Heart right ventricle (tissue), 16 donors: ENCODE measurements around the gene SIL1. TPM values are rescaled to one million over a fixed set of nuclear protein-coding genes. Genes with fewer than 3 reads are reported as not detected.

Source experiments
- ATAC-seq, 8 donors: fragments of 200-7000 bp; cut with Tn5 transposase; one replicate each; pipeline ENCODE4 v1.9.1; 2020; ENCODE audit warnings: mild to moderate bottlenecking in 8 of 8, moderate library complexity in 8 of 8, moderate number of reproducible peaks in 1 of 8
- DNase-seq, 2 donors: peaks; one replicate each; pipeline ENCODE4 v3.0.0-alpha.2; 2020
- H3K27ac ChIP-seq, 10 donors: fragments of 200-600 bp; sonication (generic) in 2 of 10; one replicate each; pipeline versions ENCODE4 v1.5.0 to v1.8.0; 2020 to 2022; ENCODE audit warnings: mild to moderate bottlenecking in 3 of 10
- H3K27me3 ChIP-seq, 7 donors: fragments of 200-600 bp; one replicate each; pipeline ENCODE4 v1.8.0; 2021 to 2022; ENCODE audit warnings: mild to moderate bottlenecking in 2 of 7
- H3K36me3 ChIP-seq, 9 donors: fragments of 200-600 bp; sonication (generic) in 1 of 9; one replicate each; pipeline versions ENCODE4 v1.5.0 to v1.8.0; 2020 to 2022; ENCODE audit warnings: mild to moderate bottlenecking in 2 of 9
- H3K4me1 ChIP-seq, 9 donors: fragments of 200-600 bp; sonication (generic) in 1 of 9; one replicate each; pipeline versions ENCODE4 v1.5.0 to v1.8.0; 2020 to 2022; ENCODE audit warnings: mild to moderate bottlenecking in 4 of 9
- H3K4me3 ChIP-seq, 10 donors: fragments of 200-600 bp; sonication (generic) in 2 of 10; one replicate each; pipeline versions ENCODE4 v1.5.0 to v1.8.0; 2020 to 2022; ENCODE audit warnings: mild to moderate bottlenecking in 7 of 10, moderate library complexity in 2 of 10
- H3K9me3 ChIP-seq, 11 donors: fragments of 200-600 bp in 10 of 11; sonication (generic) in 2 of 11; one replicate each; pipeline versions ENCODE4 v1.5.0 to v1.8.0; 2013 to 2022; ENCODE audit warnings: mild to moderate bottlenecking in 2 of 11, control low read depth in 1 of 11, moderate library complexity in 1 of 11
- CTCF ChIP-seq, 9 donors: fragments of 200-600 bp; sonication (generic) in 2 of 9; IDR thresholded peaks; one replicate each; pipeline versions ENCODE4 v1.5.0 to v1.8.0; 2021 to 2022; ENCODE audit warnings: antibody characterized with exemption in 9 of 9, mild to moderate bottlenecking in 5 of 9, moderate library complexity in 1 of 9
- WGBS, 2 donors: extraction: QIAGEN DNeasy Blood & Tissue Kit; methylation state at CpG; one replicate each; pipeline ENCODE4 v1.1.7; 2013; ENCODE audit warnings: inconsistent platforms in 1 of 2; 5-methylcytosine and 5-hydroxymethylcytosine counted together
- intact Hi-C, 10 donors: fragments of 100-400 bp; cut with DNase I; formaldehyde crosslinking; loops; one replicate each; pipeline versions ENCODE4 v1.11.1 to v1.14.2; 2022
- polyA plus RNA-seq, 2 donors: library from polyadenylated mRNA; stranded (reverse); fragments of 200-250 nt; gene quantifications; one replicate each; pipeline ENCODE4 v1.2.3, GENCODE V29; 2013
- total RNA-seq, 10 donors: library from RNA; stranded (reverse); fragmentation: NEBNext Ultra II Directional in 3 of 10; extraction: Animal tissue kit (Norgen Biotek cat#: 25700) in 3 of 10; gene quantifications; one replicate each; pipeline versions ENCODE4 v1.2.1 to v1.2.4, GENCODE V29; 2021 to 2023
- donor health status: Arrhythmogenic right ventricular cardiomyopathy.
- donor health status: ischemic (EF 13 %, LVEDD 7.1; RV severe dilation, severe dysfunction).
- donor health status: healthy with polysubstance abuse.
- donor health status: DM: no; HTN: yes; CAD: no.
- donor health status: DM: no; HTN: no; CAD: no.
- donor health status: ischemic (EF 25% LVEDD 6.9; RV normal size, moderate dysfunction).
- donor health status: ischemic (EF 25% LVEDD 5.7; RV mildly dilated, moderate dysfunction).
- donor health status: healthy.
- donor health status: DM: yes; HTN: yes; CAD: no.
- donor health status: Ischemic cardiomyopathy.
- donor health status: ischemic (EF 35%, LVEDD 5.7; RV mildly dilated, moderate dysfunction).
- donor health status: nonischemic (EF 11% LVEDD 7.7; RV severe dilation, severe dysfunction).
- donor health status: DM: yes; HTN: yes; CAD: no.
- donor health status: PGD.
- donor health status: ischemic (EF 29% LVEDD 5.4; RV normal size, mild dysfunction).
- donor health status: nonischemic (EF 23%, LVEDD 6.1; RV moderate dilation, normal function).

SIL1 gene
- total and polyA plus RNA-seq, 12 donors, result 26.7 to 94.7 (median 44.3) TPM

GRCh38 chr5:139121120-139121519, 77.0 kb downstream of the SIL1 start:
- Histone ChIP-seq H3K36me3 (peaks cover 0 to 67% (median 4%) of the 10 kb centered on the region in 9 donors), H3K27me3 (no peaks in the 10 kb centered on the region), H3K4me3 (no peak overlapping the region), H3K27ac (peak overlapping the region in 6 of 10 donors; percentile 4 to 67 (median 48)), H3K4me1 (peaks cover 6 to 56% (median 18%) of the 10 kb centered on the region in 9 donors), H3K9me3 (no peaks in the 10 kb centered on the region)
- TF ChIP-seq CTCF (IDR thresholded peaks at IDR 0.05), result no peak
- intact Hi-C loops, result no loop called here
- 62 to 74% methylated on average over 5 of the region's 5 CpGs for WGBS, 2 donors
- ATAC-seq, result peak in 4 of 8 donors; percentile 22 to 54 (median 32)
- DNase-seq, result no peak

- intact Hi-C loops, result no loop called here
- Histone ChIP-seq H3K27ac (peak overlapping the region in 7 of 10 donors; percentile 4 to 67 (median 48)), H3K27me3 (no peaks in the 10 kb centered on the region), H3K4me1 (peaks cover 6 to 52% (median 14%) of the 10 kb centered on the region in 9 donors), H3K36me3 (peaks cover 0 to 63% (median 4%) of the 10 kb centered on the region in 9 donors), H3K4me3 (no peak overlapping the region), H3K9me3 (no peaks in the 10 kb centered on the region)
- whole genome bisulfite sequencing, 2 donors, result 52 to 65% methylated on average over 4 of the region's 4 CpGs
- no peak for TF ChIP-seq CTCF (IDR thresholded peaks at IDR 0.05)
- DNase-seq (no peak), ATAC-seq (peak in 6 of 8 donors; percentile 57 to 79 (median 70))
Observed at GRCh38 chr5:139120521-139120920, 77.6 kb downstream of the SIL1 start.

GRCh38 chr5:139118804-139119203, 79.4 kb downstream of the SIL1 start:
- intact Hi-C loops, result no loop called here
- Histone ChIP-seq H3K27me3 (no peaks in the 10 kb centered on the region), H3K27ac (no peak overlapping the region), H3K36me3 (peaks cover 0 to 63% (median 4%) of the 10 kb centered on the region in 9 donors), H3K4me3 (no peak overlapping the region), H3K4me1 (peaks cover 6 to 42% (median 13%) of the 10 kb centered on the region in 9 donors), H3K9me3 (no peaks in the 10 kb centered on the region)
- ATAC-seq, result no peak
- 93% methylated on average over 2 of the region's 2 CpGs for WGBS, 2 donors
- DNase-seq, result no peak
- no peak for TF ChIP-seq CTCF (IDR thresholded peaks at IDR 0.05)

- TF ChIP-seq CTCF (IDR thresholded peaks at IDR 0.05), result no peak
- Histone ChIP-seq H3K27ac (no peak overlapping the region), H3K4me3 (no peak overlapping the region), H3K27me3 (no peaks in the 10 kb centered on the region), H3K9me3 (no peaks in the 10 kb centered on the region), H3K4me1 (peaks cover 6 to 42% (median 13%) of the 10 kb centered on the region in 9 donors), H3K36me3 (peaks cover 0 to 50% (median 4%) of the 10 kb centered on the region in 9 donors)
- DNase-seq (no peak), ATAC-seq (no peak)
- intact Hi-C loops, result no loop called here
- WGBS, 2 donors, result 68 to 78% methylated on average over 2 of the region's 2 CpGs
Observed at GRCh38 chr5:139117342-139117884, 80.8 kb downstream of the SIL1 start.
